ENCODE data around the gene GALM.
"Not testable (repeated sequence)": the region's sequence is repeated elsewhere in the genome, so short reads cannot be mapped to it uniquely, and the experiment has no call there.

GALM gene

GRCh38 chr2:38702413-38702812 lies 36.5 kb downstream of the GALM start:
- Histone ChIP-seq H3K4me3 (ENCODE audit: low read depth, low read length) (no peak overlapping the region), H3K9me3 (no peaks in the 10 kb centered on the region), H3K4me1 (no peaks in the 10 kb centered on the region), H3K27me3 (no peaks in the 10 kb centered on the region), H3K36me3 (no peaks in the 10 kb centered on the region)
- no peak for DNase-seq
- no peak for TF ChIP-seq CTCF (IDR thresholded peaks at IDR 0.05; ENCODE audit: low read depth, low read length)

GRCh38 chr2:38703336-38703735 lies 37.4 kb downstream of the GALM start:
- not testable (repeated sequence) for H3K4me3 ChIP-seq (ENCODE audit: low read depth, low read length); H3K36me3 ChIP-seq; H3K27me3 ChIP-seq; H3K4me1 ChIP-seq; H3K9me3 ChIP-seq; DNase-seq

- Histone ChIP-seq H3K27me3 (no peaks in the 10 kb centered on the region), H3K4me3 (ENCODE audit: low read depth, low read length) (no peak overlapping the region), H3K9me3 (no peaks in the 10 kb centered on the region), H3K4me1 (no peaks in the 10 kb centered on the region), H3K36me3 (no peaks in the 10 kb centered on the region)
- no peak for DNase-seq
- TF ChIP-seq CTCF (IDR thresholded peaks at IDR 0.05; ENCODE audit: low read depth, low read length), result no peak
These were observed 38.8 kb downstream of the GALM start for GRCh38 chr2:38704664-38705063.

GRCh38 chr2:38706846-38707345 lies 41.0 kb downstream of the GALM start:
- Histone ChIP-seq H3K36me3 (no peaks in the 10 kb centered on the region; the same call in 1 of the 2 replicates), H3K9me3 (no peaks in the 10 kb centered on the region), H3K4me3 (ENCODE audit: low read depth, low read length) (no peak overlapping the region), H3K27me3 (no peaks in the 10 kb centered on the region), H3K4me1 (no peaks in the 10 kb centered on the region)
- DNase-seq, result no peak
- TF ChIP-seq CTCF (IDR thresholded peaks at IDR 0.05; ENCODE audit: low read depth, low read length), result no peak

- H3K9me3 ChIP-seq; DNase-seq; H3K4me3 ChIP-seq (ENCODE audit: low read depth, low read length); H3K27me3 ChIP-seq; H3K36me3 ChIP-seq; H3K4me1 ChIP-seq: not testable (repeated sequence)
These were observed 42.6 kb downstream of the GALM start for GRCh38 chr2:38708491-38708890.

- Histone ChIP-seq H3K36me3 (no peaks in the 10 kb centered on the region; the same call in 1 of the 2 replicates), H3K4me1 (no peaks in the 10 kb centered on the region), H3K27me3 (no peaks in the 10 kb centered on the region), H3K4me3 (ENCODE audit: low read depth, low read length) (no peak overlapping the region), H3K9me3 (no peaks in the 10 kb centered on the region)
- TF ChIP-seq CTCF (IDR thresholded peaks at IDR 0.05; ENCODE audit: low read depth, low read length), result no peak
- DNase-seq, result no peak
These were observed 43.1 kb downstream of the GALM start for GRCh38 chr2:38708900-38709566.

- Histone ChIP-seq H3K9me3 (no peaks in the 10 kb centered on the region), H3K27me3 (no peaks in the 10 kb centered on the region), H3K4me3 (ENCODE audit: low read depth, low read length) (no peak overlapping the region), H3K36me3 (no peaks in the 10 kb centered on the region; the same call in 1 of the 2 replicates), H3K4me1 (no peaks in the 10 kb centered on the region)
- TF ChIP-seq CTCF (IDR thresholded peaks at IDR 0.05; ENCODE audit: low read depth, low read length), result no peak
- DNase-seq, result no peak
These were observed 43.8 kb downstream of the GALM start for GRCh38 chr2:38709567-38710194.
